Esophagus muscularis mucosa (tissue), 4 donors: ENCODE data around the gene PRSS53.

Experiments
- CTCF ChIP-seq, 3 experiments: fragments of 200-600 bp in 2 of 3; fragments of 450-650 bp in 1 of 3; sonication (generic) in 2 of 3; IDR thresholded peaks; one replicate each; pipeline ENCODE4 v1.5.1; 2017 to 2019; ENCODE audit warnings: antibody characterized with exemption in 3 of 3, mild to moderate bottlenecking in 2 of 3, moderate library complexity in 1 of 3
- EP300 ChIP-seq: sonication (generic); formaldehyde crosslinking; IDR thresholded peaks from one replicate; pipeline ENCODE4 v1.6.1; 2017; ENCODE audit warnings: antibody characterized with exemption
- POLR2A ChIP-seq: fragments of 450-650 bp; IDR thresholded peaks from one replicate; pipeline ENCODE4 v1.6.1; 2017; ENCODE audit warnings: antibody characterized with exemption, moderate library complexity, mild to moderate bottlenecking, low read depth
- POLR2AphosphoS5 ChIP-seq, 2 donors: sonication (generic); formaldehyde crosslinking; IDR thresholded peaks; one replicate each; pipeline ENCODE4 v1.6.1; 2017; ENCODE audit warnings: antibody characterized with exemption in 2 of 2

GRCh38 chr16:31043898-31044481 lies 44.8 kb downstream of the PRSS53 start:
- TF ChIP-seq CTCF (IDR thresholded peaks at IDR 0.05) (no peak), EP300 (no peak), POLR2AphosphoS5 (IDR thresholded peaks at IDR 0.05) (no peak), POLR2A (no peak)
